Bronchial epithelial cell (primary cell): ENCODE data around the gene BTNL8. TPM values are rescaled to one million over a fixed set of nuclear protein-coding genes. Genes with fewer than 3 reads are reported as not detected.
"Not testable (repeated sequence)": the region's sequence is repeated elsewhere in the genome, so short reads cannot be mapped to it uniquely, and the experiment has no call there.

Source experiments
- DNase-seq: peaks from one replicate; pipeline ENCODE4 v3.0.0-alpha.2; 2010; ENCODE audit warnings: low read depth
- FAIRE-seq: peaks from 2 replicates; lab custom pipeline; 2011; peaks lifted over from hg19 to GRCh38; lab: Jason Lieb, UNC
- H3K27me3 ChIP-seq: 2 replicates; pipeline ENCODE4 v1.5.1; 2011; ENCODE audit warnings: low read length; ENCODE audit not compliant: control insufficient read depth, insufficient read depth
- H3K36me3 ChIP-seq: 2 replicates; pipeline ENCODE4 v1.5.1; 2011; ENCODE audit warnings: low read length; ENCODE audit not compliant: control insufficient read depth, insufficient read depth
- H3K4me3 ChIP-seq: 2 replicates; pipeline ENCODE4 v1.5.1; 2011; ENCODE audit warnings: mild to moderate bottlenecking, low read depth, low read length, control low read depth
- CTCF ChIP-seq: IDR thresholded peaks from 2 replicates; pipeline ENCODE4 v1.5.1; 2011; ENCODE audit warnings: mild to moderate bottlenecking, moderate library complexity, low read length, control low read depth, inconsistent platforms; ENCODE audit not compliant: insufficient read depth, severe bottlenecking
- total RNA-seq: library from RNA; depleted of rRNA; stranded (reverse); fragments of >200 nt; gene quantifications from 2 replicates; pipeline ENCODE4 v1.2.1, GENCODE V29; 2014

Gene BTNL8
- total RNA-seq, 1 donor from 2014 or later: not detected

- Histone ChIP-seq H3K36me3 (no peaks in the 10 kb centered on the region), H3K27me3 (no peaks in the 10 kb centered on the region), H3K4me3 (no peak overlapping the region)
- no peak for TF ChIP-seq CTCF
- FAIRE-seq (no peak), DNase-seq (no peak)
These were observed 26.5 kb upstream of the BTNL8 start for GRCh38 chr5:180872419-180872818.

- Histone ChIP-seq H3K36me3 (no peaks in the 10 kb centered on the region), H3K27me3 (no peaks in the 10 kb centered on the region), H3K4me3 (no peak overlapping the region)
- FAIRE-seq (no peak), DNase-seq (no peak)
- no peak for TF ChIP-seq CTCF
These were observed 25.1 kb upstream of the BTNL8 start for GRCh38 chr5:180873615-180874520.

- DNase-seq (no peak), FAIRE-seq (peak; percentile 58)
- Histone ChIP-seq H3K27me3 (no peaks in the 10 kb centered on the region), H3K36me3 (no peaks in the 10 kb centered on the region), H3K4me3 (no peak overlapping the region)
- no peak for TF ChIP-seq CTCF
These were observed 24.0 kb upstream of the BTNL8 start for GRCh38 chr5:180874804-180875582.

- Histone ChIP-seq H3K36me3 (no peaks in the 10 kb centered on the region), H3K4me3 (no peak overlapping the region), H3K27me3 (no peaks in the 10 kb centered on the region)
- FAIRE-seq: no peak
- no peak for DNase-seq
- no peak for TF ChIP-seq CTCF
These were observed 23.0 kb upstream of the BTNL8 start for GRCh38 chr5:180875860-180876426.

GRCh38 chr5:180885845-180886529, 13.0 kb upstream of the BTNL8 start:
- H3K27me3 ChIP-seq, H3K4me3 ChIP-seq, FAIRE-seq, H3K36me3 ChIP-seq: not testable (repeated sequence)
- peak; percentile 76 for DNase-seq
